ENCODE results near the gene SSR1. TPM values are rescaled to one million over a fixed set of nuclear protein-coding genes. Genes with fewer than 3 reads are reported as not detected.

The SSR1 gene
- total and polyA plus RNA-seq, 2 experiments from 2014 or later, result 65.3 to 70.2 TPM

- ATAC-seq, result no peak
These were observed 80.6 kb downstream of the SSR1 start for GRCh38 chr6:7232351-7232750.

More at GRCh38 chr6:7232351-7232750, 80.6 kb downstream of the SSR1 start:
- Histone ChIP-seq H2AFZ (no peak overlapping the region), H3K27ac (ENCODE audit: low read depth) (no peak overlapping the region), H3F3A (replicated peaks; ENCODE audit: low read depth) (no peaks in the 10 kb centered on the region), H3K4me2 (no peak overlapping the region), H3K4me1 (ENCODE audit: insufficient read depth) (no peaks in the 10 kb centered on the region), H4K20me1 (replicated peaks; ENCODE audit: insufficient read depth) (no peaks in the 10 kb centered on the region), H3K79me2 (replicated peaks; ENCODE audit: insufficient read depth) (no peaks in the 10 kb centered on the region), H3K27me3 (ENCODE audit: insufficient read depth) (no peaks in the 10 kb centered on the region), H3K36me3 (ENCODE audit: insufficient read depth) (no peaks in the 10 kb centered on the region; the same call in 1 of the 2 replicates), H3K4me3 (no peak overlapping the region), H3K9me2 (ENCODE audit: insufficient read depth) (no peaks in the 10 kb centered on the region)
- TF ChIP-seq, protein P1, sequence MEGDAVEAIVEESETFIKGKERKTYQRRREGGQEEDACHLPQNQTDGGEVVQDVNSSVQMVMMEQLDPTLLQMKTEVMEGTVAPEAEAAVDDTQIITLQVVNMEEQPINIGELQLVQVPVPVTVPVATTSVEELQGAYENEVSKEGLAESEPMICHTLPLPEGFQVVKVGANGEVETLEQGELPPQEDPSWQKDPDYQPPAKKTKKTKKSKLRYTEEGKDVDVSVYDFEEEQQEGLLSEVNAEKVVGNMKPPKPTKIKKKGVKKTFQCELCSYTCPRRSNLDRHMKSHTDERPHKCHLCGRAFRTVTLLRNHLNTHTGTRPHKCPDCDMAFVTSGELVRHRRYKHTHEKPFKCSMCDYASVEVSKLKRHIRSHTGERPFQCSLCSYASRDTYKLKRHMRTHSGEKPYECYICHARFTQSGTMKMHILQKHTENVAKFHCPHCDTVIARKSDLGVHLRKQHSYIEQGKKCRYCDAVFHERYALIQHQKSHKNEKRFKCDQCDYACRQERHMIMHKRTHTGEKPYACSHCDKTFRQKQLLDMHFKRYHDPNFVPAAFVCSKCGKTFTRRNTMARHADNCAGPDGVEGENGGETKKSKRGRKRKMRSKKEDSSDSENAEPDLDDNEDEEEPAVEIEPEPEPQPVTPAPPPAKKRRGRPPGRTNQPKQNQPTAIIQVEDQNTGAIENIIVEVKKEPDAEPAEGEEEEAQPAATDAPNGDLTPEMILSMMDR (conservative IDR thresholded peaks at IDR 0.05; ENCODE audit: low read depth in 2 of 2), result no peak
- TF ChIP-seq REST (IDR thresholded peaks at IDR 0.05; ENCODE audit: unreplicated experiment) (no peak), STAT1 (IDR thresholded peaks at IDR 0.05; ENCODE audit: unreplicated experiment) (no peak), POLR2AphosphoS5 (IDR thresholded peaks at IDR 0.05; ENCODE audit: low read depth) (no peak), EZH2phosphoT487 (IDR thresholded peaks at IDR 0.05; ENCODE audit: unreplicated experiment) (no peak), JUNB (IDR thresholded peaks at IDR 0.05; ENCODE audit: unreplicated experiment) (no peak), CREB1 (CRISPR knock-in tag; IDR thresholded peaks at IDR 0.05; ENCODE audit: low read depth) (no peak), ZNF114 (CRISPR knock-in tag; IDR thresholded peaks at IDR 0.05) (no peak), NANOG (IDR thresholded peaks at IDR 0.05; ENCODE audit: borderline replicate concordance) (no peak), ETS1 (IDR thresholded peaks at IDR 0.05) (no peak), ZNF331 (CRISPR knock-in tag; IDR thresholded peaks at IDR 0.05; ENCODE audit: low read depth) (no peak), EZH2 (IDR thresholded peaks at IDR 0.05; ENCODE audit: low read depth, unreplicated experiment) (no peak), ZNF462 (CRISPR knock-in tag; IDR thresholded peaks at IDR 0.05) (no peak)
- no peaks in the 10 kb centered on the region for H3K4me1 Mint-ChIP-seq
- peaks cover 34% of the 10 kb centered on the region for H3K36me3 Mint-ChIP-seq (ENCODE audit: low read depth)
- peaks cover 5% of the 10 kb centered on the region for H3K27me3 Mint-ChIP-seq (ENCODE audit: insufficient read depth, low read depth, poor library complexity)
- H3K27ac Mint-ChIP-seq, result no peak overlapping the region
- DNase-seq (ENCODE audit: low spot score), result no peak
- no peaks in the 10 kb centered on the region for H3K9me3 Mint-ChIP-seq
- no peak overlapping the region for H3K4me3 Mint-ChIP-seq
